Eye (tissue), 1 donor: ENCODE results near the gene DOP1B.
"Not testable (repeated sequence)": the region's sequence is repeated elsewhere in the genome, so short reads cannot be mapped to it uniquely, and the experiment has no call there.

Experiments
- DNase-seq: peaks from one replicate; pipeline ENCODE4 v3.0.0-alpha.2; 2015

DOP1B gene

DNA sequence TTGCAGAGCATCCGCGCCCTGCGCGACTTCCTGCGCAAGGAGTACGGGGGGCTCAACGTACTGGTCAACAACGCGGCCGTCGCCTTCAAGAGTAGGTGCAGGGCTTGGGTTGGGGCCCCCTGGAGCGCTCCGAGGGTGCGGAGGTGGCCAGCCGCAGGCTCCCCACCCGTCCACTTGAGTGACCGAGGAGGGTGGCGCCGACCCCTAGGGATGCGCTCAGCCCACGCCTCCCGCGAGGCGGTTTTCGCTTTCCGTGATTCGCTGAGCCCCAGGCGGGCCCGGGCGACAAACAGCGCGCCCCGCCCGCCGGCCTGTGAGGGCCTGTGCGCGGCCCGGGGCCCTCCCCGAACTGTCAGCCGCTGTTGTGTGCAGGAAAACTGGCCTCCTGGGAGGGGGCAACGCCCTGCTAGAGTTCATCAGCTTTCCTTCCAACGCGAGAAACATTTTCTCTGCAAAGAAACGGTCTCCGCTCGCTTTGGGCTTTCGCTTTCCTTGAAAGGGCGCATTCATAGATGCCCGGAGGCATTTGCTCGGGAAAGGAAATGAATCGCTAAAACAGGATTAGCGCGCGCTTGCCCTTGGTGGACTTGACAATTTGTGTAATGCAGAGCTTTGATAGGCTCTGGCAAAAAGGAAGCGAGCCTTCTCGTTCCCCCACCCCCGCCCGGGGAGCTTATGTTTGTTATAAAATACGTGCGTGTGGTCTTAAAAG, 21.1 kb upstream of the DOP1B start:
- peak; percentile 86 for DNase-seq

DNA sequence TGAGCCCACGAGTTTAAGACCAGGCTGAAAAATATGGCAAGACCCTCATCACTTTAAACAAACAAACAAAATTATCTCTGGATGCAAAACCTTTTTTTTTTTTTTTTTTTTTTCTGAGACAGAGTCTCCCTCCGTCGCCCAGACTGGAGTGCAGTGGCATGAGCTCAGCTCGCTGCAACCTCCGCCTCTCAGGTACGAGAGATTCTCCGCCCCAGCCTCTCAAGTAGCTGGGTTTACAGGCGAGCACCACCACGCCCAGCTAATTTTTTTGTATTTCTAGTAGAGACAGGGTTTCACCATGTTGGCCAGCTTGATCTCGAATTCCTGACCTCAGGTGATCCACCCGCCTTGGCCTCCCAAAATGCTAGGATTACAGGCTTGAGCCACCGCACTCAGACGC, 16.8 kb upstream of the DOP1B start:
- DNase-seq, result not testable (repeated sequence)

DNA sequence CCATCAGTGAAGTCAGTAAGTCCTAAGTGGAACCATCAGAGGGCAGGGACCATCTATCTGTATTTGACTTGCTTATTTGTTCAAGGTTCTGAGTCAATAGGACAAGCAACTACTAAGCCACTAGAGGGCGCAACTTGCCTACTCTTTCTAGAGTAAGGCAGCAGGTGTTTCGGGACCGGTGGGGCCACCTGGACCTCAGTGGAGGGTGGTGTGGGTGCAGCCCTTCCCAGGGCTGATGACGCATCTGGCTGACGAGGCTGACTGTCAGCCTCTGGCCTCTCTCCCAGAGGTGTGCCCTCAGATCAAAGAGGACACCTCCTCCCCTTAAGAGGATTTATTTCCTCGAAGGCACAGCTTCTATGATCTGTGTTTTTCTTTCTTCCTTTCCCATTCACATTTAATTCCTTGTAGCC, 15.1 kb upstream of the DOP1B start:
- peak; percentile 91 for DNase-seq

DNA sequence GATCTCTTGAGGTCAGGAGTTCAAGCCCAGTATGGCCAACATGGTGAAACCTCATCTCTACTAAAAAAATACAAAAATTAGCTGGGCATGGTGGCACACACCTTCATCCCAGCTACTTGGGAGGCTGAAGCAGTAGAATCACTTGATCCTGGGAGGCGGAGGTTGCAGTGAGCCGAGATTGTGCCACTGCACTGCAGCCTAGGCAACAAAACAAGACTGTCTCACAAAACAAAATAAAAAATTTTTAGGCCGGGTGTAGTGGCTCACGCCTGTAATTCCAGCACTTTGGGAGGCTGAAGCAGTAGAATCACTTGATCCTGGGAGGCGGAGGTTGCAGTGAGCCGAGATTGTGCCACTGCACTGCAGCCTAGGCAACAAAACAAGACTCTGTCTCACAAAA, 12.4 kb upstream of the DOP1B start:
- not testable (repeated sequence) for DNase-seq

DNA sequence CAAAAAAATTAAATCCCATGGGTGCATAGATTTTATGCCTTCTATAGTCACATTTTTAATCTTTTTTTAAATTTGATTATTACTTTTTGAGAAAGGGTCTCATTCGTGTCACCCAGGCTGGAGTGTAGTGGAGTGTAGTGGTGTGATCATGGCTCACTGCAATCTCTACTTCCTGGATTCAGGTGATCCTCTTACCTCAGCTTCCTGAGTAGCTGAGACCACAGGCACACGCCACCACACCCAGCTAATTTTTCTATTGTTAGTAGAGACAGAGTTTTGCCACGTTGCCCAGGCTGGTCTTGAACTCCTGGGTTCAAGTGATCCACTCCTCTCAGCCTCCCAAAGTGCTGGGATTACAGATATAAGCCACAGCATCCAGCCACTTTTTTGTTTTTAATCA, 11.4 kb upstream of the DOP1B start:
- DNase-seq, result no peak

DNA sequence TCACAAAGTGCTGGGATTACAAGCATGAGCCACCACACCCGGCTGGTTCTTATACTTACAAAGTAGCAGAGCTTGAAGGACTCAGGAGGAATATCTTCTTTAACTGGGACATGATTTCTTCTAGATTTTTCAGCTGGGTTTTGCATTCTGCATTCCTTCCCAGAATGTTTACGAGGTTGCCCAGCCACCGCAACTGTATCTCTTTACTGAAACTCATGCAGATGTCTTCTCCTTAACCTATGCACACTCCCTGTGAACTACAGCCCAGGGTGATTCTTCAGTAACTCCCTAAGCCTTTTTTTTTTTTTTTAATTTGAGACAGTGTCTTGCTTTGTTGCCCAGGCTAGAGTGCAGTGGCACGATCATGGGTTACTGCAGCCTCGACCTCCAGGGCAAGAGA, 8.7 kb upstream of the DOP1B start:
- DNase-seq, result no peak

DNA sequence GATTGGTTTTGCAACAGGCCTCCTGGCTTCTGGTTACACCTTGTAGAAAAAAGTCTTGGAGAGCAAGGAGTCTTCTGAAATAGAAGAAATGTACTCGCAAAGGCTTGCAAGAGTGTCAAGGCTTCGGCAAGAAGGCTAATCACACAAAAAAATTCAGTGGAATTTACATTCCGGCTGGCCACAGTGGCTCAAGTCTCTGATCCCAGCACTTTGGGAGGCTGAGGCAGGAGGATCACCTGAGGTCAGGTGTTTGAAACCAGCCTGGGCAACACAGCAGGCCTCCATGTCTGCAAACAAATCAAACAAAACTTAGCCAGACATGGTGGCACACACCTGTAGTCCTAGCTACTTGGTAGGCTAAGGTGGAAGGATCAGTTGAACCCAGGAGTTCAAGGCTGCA, 7.7 kb upstream of the DOP1B start:
- DNase-seq, result no peak

DNA sequence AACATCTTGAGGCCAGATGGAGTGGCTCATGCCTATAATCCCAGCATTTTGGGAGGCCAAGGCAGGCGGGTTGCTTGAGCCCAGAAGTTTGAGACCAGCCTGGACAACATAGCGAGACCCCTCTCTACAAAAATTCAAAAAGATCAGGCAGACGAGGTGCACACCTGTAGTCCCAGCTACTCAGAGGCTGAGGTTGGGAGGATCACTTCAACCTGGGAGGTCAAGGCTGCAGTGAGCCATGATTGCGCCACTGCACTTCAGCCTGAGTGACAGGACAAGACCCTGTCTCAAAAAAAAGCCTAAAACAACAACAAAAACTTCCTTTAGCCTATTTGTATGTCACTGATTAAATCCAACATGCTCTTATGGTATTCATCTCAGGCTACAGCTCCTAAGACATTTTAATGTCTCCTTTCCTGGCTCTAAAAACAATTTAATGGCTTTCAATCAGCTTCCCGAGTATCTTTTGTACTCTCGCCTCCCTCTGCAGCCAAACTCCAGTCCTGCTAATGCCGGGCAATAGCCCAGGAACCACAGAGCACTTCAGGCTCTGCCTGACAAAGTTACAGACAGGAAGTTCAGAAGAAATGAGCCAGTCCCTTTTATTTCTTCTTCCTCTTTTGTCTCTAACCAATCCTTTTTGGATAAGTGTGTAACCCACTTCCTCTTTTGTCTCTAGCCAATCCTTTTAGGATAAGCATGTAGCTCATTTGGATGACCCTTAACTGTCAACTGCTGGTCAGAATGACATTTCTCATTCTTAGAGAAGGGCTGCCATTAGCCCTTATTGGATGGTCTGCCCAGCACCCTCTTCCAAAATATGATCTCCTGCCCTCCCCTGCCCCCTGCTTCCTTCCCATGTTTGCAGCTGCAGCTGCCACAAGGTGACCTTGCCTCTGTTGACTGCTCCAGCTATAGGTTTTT, 6.6 kb upstream of the DOP1B start:
- no peak for DNase-seq

DNA sequence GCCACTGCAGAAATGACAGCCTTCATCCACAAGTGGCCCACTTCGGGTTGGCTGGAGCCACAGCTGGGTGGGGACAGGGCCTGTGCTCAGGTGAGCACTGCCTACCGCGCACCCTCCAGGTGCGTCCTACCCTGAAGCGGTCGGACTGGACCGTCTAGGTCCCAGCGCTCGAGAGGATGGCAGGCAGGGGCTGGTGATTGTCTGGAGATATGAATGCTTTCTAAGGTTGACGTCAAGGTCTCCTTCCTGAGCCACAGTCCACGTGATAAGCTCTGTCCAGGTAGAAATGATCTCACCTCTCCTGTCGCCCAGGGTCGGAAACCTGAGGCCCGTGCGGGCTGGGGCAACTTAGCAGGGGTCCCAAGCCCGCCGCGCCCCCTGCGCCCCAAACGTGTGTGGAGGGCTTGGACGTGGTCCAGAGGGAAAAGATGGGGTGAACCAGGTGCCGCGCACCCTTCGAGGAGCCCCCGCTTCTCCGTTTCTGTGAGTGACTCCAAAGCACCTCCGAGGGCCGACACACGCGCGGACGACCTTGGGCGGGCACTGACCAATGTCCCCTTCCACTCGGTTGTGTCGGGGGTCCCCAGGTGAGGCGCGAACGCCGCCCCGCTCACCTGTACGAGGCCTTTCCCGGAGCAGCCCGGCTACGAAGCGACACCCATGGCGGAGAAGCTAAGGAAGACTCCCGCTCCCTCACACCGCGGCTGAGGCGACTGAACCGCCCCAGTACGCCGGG, 853 bp upstream of the DOP1B start:
- no peak for DNase-seq

DNA sequence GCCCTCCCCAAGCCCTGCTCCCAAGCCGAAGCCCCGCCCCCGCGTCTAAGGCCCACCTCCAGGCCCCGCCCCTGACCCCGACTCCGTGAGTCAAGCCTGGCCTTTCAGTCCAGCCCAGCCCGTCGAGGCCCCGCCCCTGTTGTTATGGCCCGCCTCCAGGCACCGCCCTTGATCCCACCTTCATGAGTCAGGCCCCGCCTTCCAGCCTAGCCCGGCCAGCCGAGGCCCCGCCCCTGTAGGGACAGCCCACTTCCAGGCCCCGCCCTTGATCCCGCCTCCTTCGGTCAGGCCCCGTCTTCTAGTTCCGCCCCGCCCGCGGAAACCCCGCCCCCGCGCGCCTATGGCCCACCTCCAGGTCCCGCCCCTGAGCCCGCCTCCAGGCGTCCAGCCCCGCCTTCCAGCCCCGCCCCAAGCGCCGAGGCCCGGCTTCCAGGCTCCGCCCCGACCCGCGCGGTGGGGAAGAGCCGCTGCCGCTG, 247 bp upstream of the DOP1B start:
- peak; percentile 100 for DNase-seq

DNA sequence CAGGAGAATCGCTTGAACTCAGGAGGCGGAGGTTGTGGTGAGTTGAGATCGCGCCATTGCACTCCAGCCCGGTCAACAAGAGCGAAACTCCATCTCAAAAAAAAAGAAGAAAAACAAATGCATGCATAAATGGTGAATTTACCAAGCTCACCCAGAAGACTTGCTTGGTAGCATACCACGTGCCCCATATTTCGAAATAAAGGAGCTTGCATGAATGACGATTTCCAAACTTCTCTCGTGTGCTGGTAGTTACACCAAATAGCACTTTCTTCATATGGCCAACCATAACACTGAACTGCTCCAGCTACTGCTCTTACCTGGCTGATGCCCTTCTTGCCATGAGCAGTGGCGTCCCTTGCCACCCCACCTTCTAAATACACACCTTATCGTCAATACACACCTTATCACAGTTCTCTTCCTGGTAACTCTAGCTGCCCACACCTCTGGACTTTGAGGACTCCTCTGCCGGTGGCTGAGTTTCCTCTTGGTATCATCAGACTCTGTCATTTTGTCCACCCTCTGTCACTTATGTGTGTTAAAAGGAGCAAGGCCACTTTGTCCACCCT, 2.8 kb downstream of the DOP1B start:
- no peak for DNase-seq

DNA sequence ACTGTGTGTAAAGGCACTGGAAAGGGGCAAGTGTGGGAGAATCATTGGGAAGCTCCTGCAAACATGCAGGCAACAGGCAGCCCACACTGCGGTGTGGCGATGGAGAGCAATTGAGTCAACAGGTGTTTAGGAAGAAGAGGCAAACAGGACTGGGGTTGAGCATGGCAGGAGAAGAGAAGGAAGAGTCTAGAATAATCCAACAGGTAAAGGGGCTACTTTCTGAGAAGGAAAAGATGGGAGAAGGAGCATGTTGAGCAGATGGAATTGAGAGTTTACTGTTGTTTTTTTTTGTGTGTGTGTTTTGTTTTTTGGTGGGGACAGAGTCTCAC, 4.2 kb downstream of the DOP1B start:
- no peak for DNase-seq

DNA sequence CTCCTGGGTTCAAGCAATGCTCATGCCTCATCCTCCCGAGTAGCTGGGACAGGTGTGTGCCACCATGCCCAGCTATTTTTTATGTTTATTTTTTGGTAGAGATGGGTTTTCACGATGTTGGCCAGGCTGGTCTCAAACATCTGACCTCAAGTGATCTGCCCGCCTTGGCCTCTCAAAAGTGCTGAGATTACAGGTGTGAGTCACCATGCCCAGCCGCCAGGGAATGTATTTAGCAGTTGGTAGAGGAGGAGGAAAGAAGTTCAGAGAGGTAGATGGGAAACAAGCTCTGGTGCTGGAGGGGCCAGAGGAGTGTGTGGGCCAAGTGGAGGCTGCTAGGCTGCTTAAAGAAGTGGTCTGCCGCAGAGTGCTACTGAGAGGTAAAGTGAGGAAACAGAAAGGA, 6.0 kb downstream of the DOP1B start:
- DNase-seq, result no peak

DNA sequence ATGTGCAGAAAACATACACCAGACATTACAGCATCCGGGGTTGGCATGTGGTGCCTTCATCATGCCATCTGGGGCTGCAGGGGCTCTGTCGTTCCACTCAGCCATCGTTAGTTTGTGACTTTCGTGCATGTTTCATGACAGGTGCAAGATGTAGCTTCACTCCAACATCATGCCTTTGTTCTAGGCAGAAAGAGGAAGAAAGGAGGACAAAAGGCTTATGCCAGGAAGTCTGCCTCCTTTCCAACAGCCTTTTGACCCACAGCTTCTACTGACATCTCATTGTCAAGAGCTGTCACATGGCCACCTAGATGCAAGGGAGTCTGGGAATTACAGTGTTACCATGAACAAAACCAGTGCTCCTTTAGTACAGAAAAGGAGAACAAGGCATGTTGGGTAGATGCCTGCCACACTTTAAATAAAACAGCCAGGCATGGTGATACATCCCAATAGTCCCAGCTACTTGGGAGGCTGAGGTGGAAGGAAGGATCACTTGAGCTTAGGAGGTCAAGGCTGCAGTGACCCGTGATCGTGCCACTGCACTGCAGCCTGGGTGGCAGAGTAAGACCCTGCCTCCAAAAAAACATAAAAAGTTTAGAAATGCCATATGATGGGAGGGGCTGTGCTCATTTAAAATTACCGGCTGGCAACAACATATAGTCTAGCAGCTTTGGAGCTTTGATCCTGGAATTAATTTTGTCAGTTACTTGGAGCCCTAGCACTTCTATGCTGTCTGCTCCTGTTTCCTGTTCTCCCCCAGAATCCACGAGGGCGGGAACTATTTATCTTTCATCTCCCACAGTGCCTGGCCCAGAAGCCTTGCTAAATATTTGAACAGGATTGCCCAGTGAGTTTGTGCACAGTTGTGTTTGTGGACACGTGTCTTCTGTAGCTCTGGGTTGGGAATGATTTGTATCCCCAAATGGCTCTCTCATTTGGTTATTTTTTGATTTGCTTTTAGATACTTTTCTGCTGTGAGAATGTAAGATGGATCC, 7.4 kb downstream of the DOP1B start:
- peak; percentile 63 for DNase-seq

DNA sequence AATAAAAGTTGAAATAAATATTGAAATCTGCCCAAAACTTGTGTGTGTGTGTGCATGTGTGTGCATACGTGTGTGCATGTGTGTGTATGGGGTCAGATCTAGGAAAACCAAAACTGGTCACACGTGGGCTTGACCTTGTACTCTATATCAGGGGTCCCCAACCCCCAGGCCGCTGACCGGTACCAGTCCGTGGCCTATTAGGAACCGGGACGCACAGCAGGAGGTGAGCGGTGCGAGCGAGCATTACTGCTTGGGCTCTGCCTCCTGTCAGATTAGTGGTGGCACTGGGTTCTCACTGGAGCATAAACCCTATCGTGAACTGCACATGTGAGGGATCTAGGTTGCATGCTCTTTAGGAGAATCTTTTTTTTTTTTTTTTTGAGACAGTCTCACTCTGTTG, 8.7 kb downstream of the DOP1B start:
- DNase-seq, result no peak

DNA sequence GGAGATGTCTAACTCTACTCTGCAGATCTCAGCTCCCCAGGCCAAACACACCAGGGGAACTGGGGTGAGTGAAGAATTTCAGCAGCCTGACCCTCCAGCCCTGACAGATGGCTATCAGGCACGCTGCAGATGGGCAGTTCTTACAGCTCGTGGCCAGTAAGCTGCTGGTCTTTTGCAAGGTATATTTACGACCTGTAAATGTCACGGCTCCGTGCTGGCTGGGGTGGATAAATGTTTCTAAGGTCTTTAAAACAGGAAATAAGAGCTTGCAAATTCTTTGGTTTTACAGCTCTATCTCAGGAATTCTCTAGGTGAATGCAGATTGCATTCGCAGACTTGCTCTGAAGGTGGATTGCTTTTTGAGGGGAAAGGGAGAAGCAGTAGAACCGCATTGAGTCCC, 10.1 kb downstream of the DOP1B start:
- DNase-seq, result no peak

DNA sequence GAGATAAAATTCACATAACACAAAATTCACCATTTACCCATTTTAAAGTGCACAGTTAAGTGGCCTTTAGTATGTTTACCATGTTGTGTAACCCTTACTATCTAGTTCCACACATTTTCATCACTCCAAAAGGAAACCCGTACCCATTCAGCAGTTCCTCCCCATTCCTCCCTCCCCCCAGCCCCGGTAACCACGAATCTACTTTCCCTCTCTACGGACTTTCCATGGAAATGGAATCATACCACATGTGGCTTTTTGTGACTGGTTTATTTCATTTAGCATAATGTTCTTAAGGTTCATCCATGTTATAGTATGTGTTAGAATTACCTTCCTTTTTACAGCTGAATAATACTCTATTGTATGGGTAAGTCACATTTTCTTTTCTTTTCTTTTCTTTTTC, 10.9 kb downstream of the DOP1B start:
- no peak for DNase-seq

DNA sequence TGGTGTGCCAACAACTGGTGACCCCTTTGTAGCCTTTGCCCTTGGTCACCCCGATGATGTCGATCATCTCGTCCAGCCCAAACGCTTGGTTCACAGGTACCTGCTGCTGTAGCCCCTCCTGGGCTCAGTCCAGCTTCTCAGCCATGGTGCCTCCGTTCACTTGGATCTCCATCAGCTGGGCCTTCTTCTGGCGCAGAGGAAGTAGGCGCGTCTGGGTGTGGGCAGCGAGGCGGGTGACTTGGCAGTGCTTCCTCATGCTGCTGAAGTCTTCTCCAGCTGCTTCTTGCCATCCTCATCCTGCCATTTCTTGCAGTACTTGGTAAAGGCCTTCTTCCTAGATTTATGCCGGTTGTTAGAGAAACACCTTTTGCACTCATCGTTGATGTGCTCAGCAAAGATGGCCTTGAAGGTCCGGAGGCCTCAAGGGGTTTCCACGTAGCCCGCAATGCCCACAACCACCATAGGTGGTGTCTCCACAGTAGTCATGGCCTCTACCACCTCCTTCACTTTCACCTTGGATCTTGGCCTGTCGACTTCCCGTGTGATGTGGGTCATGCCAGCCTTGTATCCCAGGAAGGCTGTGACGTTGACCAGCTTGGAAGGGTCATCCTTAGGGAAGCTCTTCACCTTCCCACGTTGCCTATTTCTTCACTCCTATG, 13.0 kb downstream of the DOP1B start:
- DNase-seq, result no peak

DNA sequence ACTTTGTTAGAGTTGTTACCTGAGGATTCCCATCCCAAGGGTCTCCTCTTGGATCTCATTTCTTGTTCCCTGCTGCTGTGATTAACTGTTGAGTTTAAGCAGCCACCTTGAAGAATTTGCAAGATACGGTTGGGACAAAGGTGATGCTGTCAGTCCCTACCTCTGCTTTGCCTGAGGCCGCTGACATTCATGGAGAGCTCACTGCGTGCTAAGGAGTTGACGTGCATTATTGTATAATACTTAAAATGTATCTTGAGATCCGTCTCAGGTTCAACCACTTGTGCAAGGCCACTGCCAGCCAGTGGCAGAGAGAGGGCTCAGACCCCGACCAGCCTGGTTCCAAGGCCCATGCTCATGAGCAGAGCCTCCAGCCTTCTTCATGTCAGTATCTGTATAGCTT, 14.2 kb downstream of the DOP1B start:
- no peak for DNase-seq

DNA sequence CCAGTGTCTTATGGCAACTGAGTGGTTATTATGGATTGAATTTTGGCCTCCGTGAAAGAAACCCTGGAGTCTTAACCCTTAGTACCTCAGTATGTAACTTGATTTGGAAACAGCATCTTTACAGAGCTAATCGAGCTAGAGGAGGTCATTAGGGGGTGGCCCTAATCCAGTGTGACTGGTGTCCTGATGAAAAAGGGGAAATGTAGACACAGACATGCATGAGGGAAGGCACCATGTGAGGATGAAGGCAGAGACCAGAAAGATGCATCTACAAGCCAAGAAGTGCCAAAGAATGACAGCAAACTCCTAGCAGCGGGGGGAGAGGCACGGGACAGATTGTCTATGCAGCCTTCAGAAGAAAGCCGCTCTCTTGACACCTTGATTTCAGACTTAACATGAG, 14.7 kb downstream of the DOP1B start:
- no peak for DNase-seq

DNA sequence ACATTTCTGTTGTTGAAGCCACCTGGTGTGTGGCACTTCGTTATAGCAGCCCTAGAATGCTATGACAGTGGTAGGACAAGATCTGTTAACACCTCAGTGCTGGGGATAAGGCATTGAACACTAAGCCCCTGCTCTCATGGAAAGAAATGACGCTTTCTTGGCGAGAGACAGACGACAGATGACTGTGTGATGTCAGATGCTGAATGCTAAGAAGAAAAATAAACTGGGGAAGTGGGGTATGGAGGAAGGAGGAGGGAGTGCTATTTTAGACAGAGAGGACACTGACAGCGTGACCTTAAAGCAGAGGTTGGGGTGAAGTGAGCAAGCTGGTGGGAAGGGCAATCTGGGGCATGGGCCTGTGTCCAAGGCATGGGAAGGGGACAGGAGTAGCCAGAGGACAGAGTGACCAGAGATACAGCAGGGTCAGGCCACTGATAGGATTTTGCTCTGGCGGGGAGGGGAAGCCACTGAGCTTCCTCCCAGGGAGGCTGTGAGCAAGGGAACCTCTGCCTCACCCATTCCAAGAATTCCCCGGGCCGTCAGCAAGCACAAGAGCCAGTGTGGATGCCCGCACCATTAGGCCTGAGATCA, 15.2 kb downstream of the DOP1B start:
- DNase-seq, result no peak
